NCI-H2227 (cell line): ENCODE data around the gene AMOTL1.
A peak's percentile ranks its signal among the peaks of the same experiment; 100 is the strongest.

Experiments used
- DNase-seq: peaks from one replicate; lab custom pipeline; 2025; ENCODE audit not compliant: unreplicated experiment; lab: John Stamatoyannopoulos, UW

The AMOTL1 gene

DNA sequence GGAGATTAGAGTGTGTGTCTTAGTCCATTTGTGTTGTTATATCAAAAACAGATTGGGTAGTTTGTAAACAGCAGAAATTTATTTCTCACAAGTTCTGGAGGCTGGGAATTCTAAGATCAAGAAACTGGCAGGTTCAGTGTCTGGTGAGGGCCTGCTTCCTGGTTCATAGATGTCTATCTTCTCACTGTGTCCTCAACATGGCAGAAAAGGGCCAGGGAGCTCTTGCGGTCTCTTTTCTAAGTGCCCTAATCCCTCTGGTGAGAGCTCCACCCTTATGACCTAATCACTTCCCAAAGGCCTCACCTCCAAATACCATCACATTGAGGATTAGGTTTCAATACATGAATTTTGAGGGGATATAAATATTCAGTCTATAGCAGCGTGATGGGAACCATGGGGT, 25.5 kb upstream of the AMOTL1 start:
- no peak for DNase-seq

GRCh38 chr11:94746721-94747120, 21.4 kb upstream of the AMOTL1 start:
- no peak for DNase-seq

DNA sequence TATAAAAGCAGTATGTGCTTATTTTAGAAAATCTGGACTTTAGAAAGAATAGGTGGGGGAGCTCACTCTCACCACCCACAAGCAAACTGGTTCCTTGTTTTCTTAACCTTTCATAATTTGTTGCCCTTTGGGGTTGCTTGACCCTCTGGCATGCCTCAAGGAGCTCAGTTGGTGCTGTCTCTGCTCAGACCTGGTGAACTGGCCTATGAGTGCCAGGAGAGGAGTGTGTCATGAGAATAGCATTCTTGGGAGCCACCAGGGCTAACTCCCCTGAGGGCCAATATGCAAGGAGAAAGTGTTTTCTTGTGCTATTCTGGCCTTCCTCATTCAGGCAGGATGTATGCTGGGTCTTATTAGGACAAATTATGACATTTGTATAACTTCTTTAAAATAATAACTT, 21.0 kb upstream of the AMOTL1 start:
- no peak for DNase-seq

- no peak for DNase-seq
Observed at GRCh38 chr11:94747601-94748041, 20.5 kb upstream of the AMOTL1 start.

DNA sequence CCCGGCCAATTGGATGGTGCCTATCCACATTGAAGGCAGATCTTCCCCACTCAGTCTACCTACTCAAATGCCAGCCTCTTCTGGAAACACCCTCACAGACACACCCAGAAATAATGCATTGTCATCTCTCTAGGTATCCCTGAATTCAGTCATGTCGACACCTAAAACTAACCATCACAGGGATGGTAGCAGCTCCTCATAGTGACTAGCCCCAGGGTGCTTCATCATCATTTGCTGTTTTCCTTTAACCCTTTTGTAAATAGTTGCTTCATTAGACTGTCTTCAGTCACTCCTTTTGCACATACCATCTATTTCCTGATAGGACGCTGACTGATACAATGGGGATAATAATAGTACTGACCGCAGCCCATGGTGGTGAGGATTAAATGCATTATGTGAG, 18.8 kb upstream of the AMOTL1 start:
- no peak for DNase-seq

- no peak for DNase-seq
Observed at GRCh38 chr11:94750319-94751217, 17.6 kb upstream of the AMOTL1 start.

- DNase-seq, result no peak
Observed at GRCh38 chr11:94751218-94751609, 16.9 kb upstream of the AMOTL1 start.

DNA sequence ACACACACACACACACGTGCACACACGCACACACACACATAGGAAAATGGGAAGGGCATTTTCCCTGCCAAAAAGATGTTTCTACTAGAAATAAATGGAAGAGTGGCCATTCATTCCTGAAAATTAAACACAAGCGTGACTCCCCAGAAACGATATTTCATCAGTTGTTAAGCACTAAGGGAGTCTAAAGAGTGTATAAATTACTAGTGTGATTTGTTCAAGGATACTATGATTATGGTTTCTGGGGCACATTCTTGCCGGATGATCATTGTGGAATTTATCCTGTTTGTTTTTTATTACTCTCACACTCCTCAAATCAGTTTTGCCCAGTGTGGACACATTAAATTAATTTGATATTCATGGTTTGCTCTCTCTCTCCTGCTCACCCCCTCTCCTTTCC, 16.4 kb upstream of the AMOTL1 start:
- DNase-seq, result peak; percentile 23

- no peak for DNase-seq
Observed at GRCh38 chr11:94753630-94754029, 14.5 kb upstream of the AMOTL1 start.

DNA sequence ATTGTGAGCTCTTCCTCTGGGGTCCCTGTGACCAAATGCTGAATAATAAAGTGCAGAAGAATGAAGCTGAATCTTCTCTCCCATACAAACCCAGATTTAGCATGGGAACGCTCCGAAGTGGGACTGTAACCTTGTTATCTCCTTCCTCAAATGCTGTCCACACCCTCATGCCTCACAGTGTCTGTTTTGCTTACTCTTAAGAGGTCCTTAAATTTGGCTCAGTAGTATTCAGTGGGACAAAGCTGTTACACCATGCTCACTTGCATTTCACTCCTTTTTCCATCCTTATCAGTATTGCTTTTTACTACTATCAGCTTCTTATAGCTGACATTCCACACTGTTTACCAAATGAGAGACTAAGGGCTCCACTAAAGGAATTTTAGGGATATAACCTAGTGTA, 13.8 kb upstream of the AMOTL1 start:
- DNase-seq, result no peak

DNA sequence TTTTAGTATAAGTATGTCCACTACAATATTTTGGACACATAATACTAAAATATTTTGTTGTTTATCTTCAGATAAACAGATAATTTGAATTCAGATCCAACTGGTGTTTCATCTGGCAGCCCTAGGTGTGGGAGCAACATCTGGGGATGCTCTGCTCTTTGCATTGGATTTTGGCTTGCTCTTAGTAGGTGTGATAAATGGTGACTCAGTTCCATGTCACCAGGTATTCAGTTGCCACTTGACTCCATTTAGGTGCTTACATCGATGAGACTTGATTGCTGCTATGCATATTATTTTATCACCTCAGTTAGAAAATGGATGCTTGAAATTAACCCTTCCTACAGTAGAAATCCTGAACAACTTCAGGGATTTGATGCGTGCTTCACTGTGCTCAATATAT, 13.3 kb upstream of the AMOTL1 start:
- DNase-seq, result no peak

DNA sequence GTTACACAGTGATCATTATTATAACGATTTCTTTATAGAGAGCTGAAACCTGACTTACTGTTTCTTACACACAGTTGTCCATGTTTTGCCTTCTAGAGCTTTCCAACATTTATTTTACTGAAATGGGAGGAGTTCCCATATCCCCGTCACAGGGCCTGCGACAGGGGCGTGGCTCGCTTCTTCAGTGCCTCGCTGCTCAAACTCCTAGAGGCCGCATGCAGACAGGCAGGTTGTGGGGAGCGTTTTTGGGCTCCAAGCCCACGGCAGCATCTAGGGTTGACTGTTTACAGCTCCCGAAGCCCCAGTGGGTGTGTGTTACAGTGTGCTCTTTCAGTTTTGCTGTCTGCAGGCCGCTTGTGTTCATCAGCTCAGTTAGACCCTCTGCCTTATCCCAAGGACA, 12.7 kb upstream of the AMOTL1 start:
- DNase-seq, result no peak

- no peak for DNase-seq
Observed at GRCh38 chr11:94757037-94757735, 11.0 kb upstream of the AMOTL1 start.

GRCh38 chr11:94758666-94759065, 9.5 kb upstream of the AMOTL1 start:
- no peak for DNase-seq

- DNase-seq, result no peak
Observed at GRCh38 chr11:94759522-94759921, 8.6 kb upstream of the AMOTL1 start.

GRCh38 chr11:94760296-94760695, 7.9 kb upstream of the AMOTL1 start:
- no peak for DNase-seq

- DNase-seq, result no peak
Observed at GRCh38 chr11:94762208-94762607, 5.9 kb upstream of the AMOTL1 start.

GRCh38 chr11:94762995-94763394, 5.2 kb upstream of the AMOTL1 start:
- DNase-seq, result no peak

- no peak for DNase-seq
Observed at GRCh38 chr11:94766713-94767206, 1.4 kb upstream of the AMOTL1 start.

DNA sequence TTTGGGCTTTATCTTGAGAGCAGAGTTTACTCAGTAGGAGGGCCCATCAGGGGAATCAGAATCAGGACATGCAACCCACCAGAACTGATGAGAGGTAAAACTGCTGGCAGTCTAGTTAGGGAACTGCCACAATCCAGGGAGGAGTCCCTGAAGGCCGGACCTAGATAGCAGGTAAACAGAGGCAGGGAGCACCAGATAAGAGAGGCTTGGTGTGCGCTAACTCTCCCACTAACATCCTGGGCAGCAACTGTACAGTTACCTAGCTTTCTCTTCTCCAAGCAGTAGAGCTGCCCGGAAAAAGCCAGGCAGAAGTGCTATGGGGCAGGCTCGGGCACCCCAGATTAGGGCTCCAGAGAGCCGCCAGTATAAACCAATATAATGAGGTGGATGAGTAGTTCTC, 865 bp upstream of the AMOTL1 start:
- DNase-seq, result no peak

DNA sequence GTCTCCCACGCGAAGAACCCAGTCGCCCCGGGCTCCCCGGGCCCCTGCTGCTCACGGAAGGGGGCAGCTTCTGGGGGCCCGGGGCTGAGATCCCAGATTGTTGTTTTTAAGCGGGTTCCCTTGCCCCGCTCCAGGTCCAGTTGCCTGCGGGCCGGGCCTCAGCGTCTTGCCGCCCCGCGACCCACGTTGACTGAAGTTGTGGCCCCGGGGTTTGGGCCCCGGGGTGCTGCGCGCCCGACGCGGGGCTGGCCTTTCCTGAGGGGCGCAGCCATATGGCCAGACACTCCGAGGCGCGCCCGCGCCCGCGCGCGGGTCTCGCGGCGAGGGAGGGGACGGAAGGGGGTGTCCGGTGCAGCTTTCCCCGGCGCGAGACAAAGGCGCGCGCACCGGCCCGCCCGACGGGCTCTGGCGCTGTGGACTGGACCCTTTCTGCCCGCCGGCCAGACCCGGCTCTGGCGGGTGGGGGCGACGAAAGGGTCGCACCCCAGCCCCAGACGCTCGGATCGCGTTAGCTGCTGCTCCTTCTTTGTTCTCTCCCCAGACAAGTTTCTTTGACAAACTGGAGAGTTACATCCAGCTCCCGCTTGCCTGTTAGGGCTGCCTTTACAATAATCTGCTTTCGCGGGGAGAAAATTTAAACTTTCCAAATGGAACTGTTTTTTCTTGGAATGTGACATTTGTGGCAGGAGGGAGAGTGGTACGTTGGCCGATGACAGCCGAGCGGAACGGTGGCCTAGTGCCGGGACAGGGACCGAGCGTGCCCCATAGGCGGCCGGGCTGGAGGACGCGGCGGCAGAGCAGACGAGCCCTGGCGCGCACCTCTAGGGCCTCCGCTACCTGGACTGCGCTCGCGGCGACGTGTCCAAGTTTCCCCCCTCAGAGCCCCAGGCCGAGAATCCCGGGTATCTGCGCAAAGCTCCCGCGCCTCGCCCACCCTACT, 716 bp downstream of the AMOTL1 start:
- peak; percentile 49 for DNase-seq
